ENCODE results near the gene RPP30. TPM values are rescaled to one million over a fixed set of nuclear protein-coding genes. Genes with fewer than 3 reads are reported as not detected.

RPP30 gene
- total and polyA plus RNA-seq, 9 of the 15 experiments (the other 6 are each of a cell fraction or from before 2014, with no cell fraction given) = 37.3 to 170 (median 69.1) TPM

GRCh38 chr10:90879062-90879461 lies 7.3 kb downstream of the RPP30 start:
- Histone ChIP-seq H3K4me3 (no peak overlapping the region), H3K27ac (ENCODE audit: extremely low read depth, low read depth, low read length) (no peak overlapping the region), H4K20me1 (replicated peaks; ENCODE audit: control insufficient read depth, insufficient read depth, low read length) (no peaks in the 10 kb centered on the region), H3K9me1 (ENCODE audit: control insufficient read depth, insufficient read depth, low read length) (no peaks in the 10 kb centered on the region), H3K36me3 (ENCODE audit: control insufficient read depth, insufficient read depth, low read length) (peaks cover 82% of the 10 kb centered on the region; the same call in 2 of the 3 replicates), H3K4me1 (replicated peaks in 1 of 2; ENCODE audit: control insufficient read depth in 2 of 2, insufficient read depth in 2 of 2, low read length in 2 of 2) (no peaks in the 10 kb centered on the region), H3K27me3 (ENCODE audit: control insufficient read depth in 2 of 2, insufficient read depth in 2 of 2, low read length in 2 of 2) (no peaks in the 10 kb centered on the region), H3K9me3 (replicated peaks; ENCODE audit: control insufficient read depth, insufficient read depth, low read depth, low read length) (no peaks in the 10 kb centered on the region), H3K9ac (ENCODE audit: insufficient read depth in 1 of 2, low read depth in 2 of 2, low read length in 2 of 2) (no peak overlapping the region), H2AFZ (ENCODE audit: low read depth, low read length) (no peak overlapping the region), H3K79me2 (ENCODE audit: control insufficient read depth, insufficient read depth, low read length) (peaks cover 7% of the 10 kb centered on the region), H3K4me2 (ENCODE audit: insufficient read depth, low read length) (no peak overlapping the region)
- FAIRE-seq = no peak
- ChIA-PET POLR2A (interaction anchor here (1.2 kb wide), 1 partner anchor 371 kb away, joined by 3 read pairs; no protein-coding TSS in a partner anchor), CTCF (ENCODE audit: low intra/inter-chr PET ratio) (no interaction called here)
- intact Hi-C loops (cut with micrococcal nuclease) (no loop called here), in situ Hi-C loops (cut with MboI) (no loop called here)
- BruUV-seq (replicated peaks) = no TSS peak
- TF ChIP-seq COPS2 (conservative IDR thresholded peaks at IDR 0.05) = no peak
- no peak for TF ChIP-seq MXD1 (CRISPR knock-in tag; IDR thresholded peaks at IDR 0.05; ENCODE audit: borderline replicate concordance, poor library complexity, severe bottlenecking)
- no peak for TF ChIP-seq HIVEP1 (CRISPR knock-in tag; IDR thresholded peaks at IDR 0.05)
- TF ChIP-seq RBM17 (IDR thresholded peaks at IDR 0.05; ENCODE audit: borderline replicate concordance, low read depth, low read length) = no peak
- TF ChIP-seq SPI1 (IDR thresholded peaks at IDR 0.05; ENCODE audit: borderline replicate concordance, low read depth, low read length) = no peak
- no peak for TF ChIP-seq GATAD2A (IDR thresholded peaks at IDR 0.05)
- no peak for TF ChIP-seq ZNF23 (CRISPR knock-in tag; IDR thresholded peaks at IDR 0.05)
- TF ChIP-seq TEAD1 (CRISPR knock-in tag; IDR thresholded peaks at IDR 0.05) = no peak
- no peak for TF ChIP-seq NFYB (IDR thresholded peaks at IDR 0.05; ENCODE audit: extremely low read depth, insufficient read length)
- TF ChIP-seq KAT7 (CRISPR knock-in tag; IDR thresholded peaks at IDR 0.05; ENCODE audit: borderline replicate concordance) = no peak
- TF ChIP-seq C11orf30 (IDR thresholded peaks at IDR 0.05; ENCODE audit: low read depth) = no peak
- WGBS (ENCODE audit: insufficient coverage, low coverage, missing lambda C conversion rate) = 82% methylated on average over 2 of the region's 2 CpGs
- ATAC-seq = no peak
- no peak for DNase-seq (ENCODE audit: extremely low read depth in 1 of 4, low spot score in 3 of 4)

All from K562 (cell line).